ENCODE measurements around the gene RAI14.

Gene RAI14

DNA sequence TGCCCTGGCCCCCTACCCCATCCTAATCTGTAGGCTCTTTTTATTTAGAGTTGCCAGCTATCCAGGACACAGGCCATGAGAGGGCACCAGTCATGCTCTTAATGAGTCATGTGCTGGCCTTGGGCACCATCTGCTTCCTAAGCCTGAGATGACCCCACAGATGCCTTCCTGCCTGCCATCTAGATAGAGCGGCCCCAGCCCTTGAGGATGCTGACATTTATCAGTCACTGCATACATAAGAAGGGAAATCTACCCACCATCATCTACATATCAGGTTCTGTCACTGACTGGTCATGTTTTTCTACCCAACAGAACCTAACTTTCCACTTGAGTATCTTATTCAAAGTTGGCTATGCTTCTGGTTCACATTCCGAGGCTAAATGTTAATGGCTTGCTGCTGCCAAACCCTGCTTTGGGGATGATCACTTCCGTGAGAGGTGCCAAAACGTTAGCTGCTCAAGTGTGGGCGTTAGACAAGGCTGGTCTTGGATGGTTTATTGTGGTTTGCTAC lies 132.9 kb downstream of the RAI14 start:
- no peak for DNase-seq

DNA sequence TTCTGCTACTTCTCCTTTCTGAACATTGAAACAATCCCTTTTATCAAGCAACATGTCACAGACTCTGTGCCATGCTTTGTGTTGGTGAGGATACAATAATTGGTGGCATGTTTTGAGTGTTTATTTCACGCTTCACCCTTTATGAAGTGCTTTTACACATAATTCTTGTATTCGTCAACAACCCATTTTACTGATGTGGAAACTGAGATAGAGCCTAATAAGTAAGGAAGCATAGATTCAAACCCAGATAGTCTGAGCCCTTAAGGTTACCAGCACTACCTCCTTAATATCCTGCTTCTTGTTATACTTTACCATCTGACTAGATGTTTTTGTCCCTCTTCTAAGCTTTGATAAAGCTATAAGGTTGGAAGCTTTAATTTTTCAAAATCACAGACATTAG lies 133.5 kb downstream of the RAI14 start:
- Mint-ChIP-seq H3K36me3 (no peaks in the 10 kb centered on the region), H3K4me1 (no peaks in the 10 kb centered on the region), H3K27me3 (peaks cover 4% of the 10 kb centered on the region), H3K27ac (no peak overlapping the region), H3K9me3 (no peaks in the 10 kb centered on the region), H3K4me3 (no peak overlapping the region)
- DNase-seq, result no peak
- CTCF ChIA-PET, result no interaction called here

More for the DNA sequence above, 132.9 kb downstream of the RAI14 start:
- CTCF ChIA-PET, result no interaction called here
- H3K36me3 Mint-ChIP-seq, result no peaks in the 10 kb centered on the region
- no peaks in the 10 kb centered on the region for H3K9me3 Mint-ChIP-seq
- no peaks in the 10 kb centered on the region for H3K4me1 Mint-ChIP-seq
- H3K4me3 Mint-ChIP-seq, result no peak overlapping the region
- no peak overlapping the region for H3K27ac Mint-ChIP-seq
- H3K27me3 Mint-ChIP-seq, result peaks cover 4% of the 10 kb centered on the region

DNA sequence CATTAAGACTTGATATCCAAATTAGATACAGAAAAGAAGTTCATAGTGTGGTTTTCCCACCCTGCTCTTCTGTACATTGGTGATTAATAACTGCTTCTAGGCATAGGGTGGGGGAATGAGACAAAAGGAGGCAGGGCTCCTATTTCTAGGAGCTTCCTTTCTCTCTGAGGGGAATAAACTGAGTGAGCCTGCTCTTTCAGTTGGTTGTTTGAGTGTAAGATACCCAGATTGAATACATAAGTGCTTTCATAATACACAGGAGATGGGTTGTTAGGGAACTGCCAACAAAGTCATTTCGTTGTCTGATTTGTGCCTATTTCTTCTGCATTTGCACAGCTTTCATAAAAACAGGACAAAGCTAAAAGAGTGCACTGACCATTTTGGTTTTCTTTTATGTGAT lies 133.9 kb downstream of the RAI14 start:
- H3K27ac Mint-ChIP-seq, result no peak overlapping the region
- DNase-seq, result no peak
- H3K27me3 Mint-ChIP-seq, result peaks cover 4% of the 10 kb centered on the region
- no peaks in the 10 kb centered on the region for H3K36me3 Mint-ChIP-seq
- no peaks in the 10 kb centered on the region for H3K9me3 Mint-ChIP-seq
- no peak overlapping the region for H3K4me3 Mint-ChIP-seq
- no peaks in the 10 kb centered on the region for H3K4me1 Mint-ChIP-seq
- CTCF ChIA-PET, result no interaction called here

DNA sequence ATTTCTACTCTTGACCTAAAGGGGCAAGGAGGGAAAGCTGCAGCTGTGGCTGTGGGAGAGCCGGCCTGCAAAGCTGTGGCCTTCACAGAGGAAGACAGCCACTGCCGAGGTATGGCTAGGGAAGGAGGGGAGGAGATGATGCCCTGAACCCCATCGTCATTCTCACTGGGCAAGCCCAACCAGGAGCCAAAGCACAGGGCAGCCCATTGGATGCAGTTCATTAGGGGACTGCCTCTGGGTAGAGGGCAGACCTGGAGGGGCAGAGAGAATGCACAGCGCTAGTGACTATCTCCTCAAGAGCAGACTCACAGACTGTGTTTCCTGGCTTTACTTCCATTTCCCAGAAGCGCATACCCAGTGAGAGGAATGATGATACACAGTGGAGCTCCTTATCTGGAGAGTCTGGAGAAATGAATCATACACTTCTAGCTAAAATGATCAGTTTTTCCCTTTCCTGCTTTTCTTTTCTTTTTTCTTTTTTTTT lies 135.7 kb downstream of the RAI14 start:
- DNase-seq, result no peak
- Mint-ChIP-seq H3K4me3 (no peak overlapping the region), H3K27me3 (no peaks in the 10 kb centered on the region), H3K27ac (no peak overlapping the region), H3K36me3 (no peaks in the 10 kb centered on the region), H3K4me1 (no peaks in the 10 kb centered on the region), H3K9me3 (no peaks in the 10 kb centered on the region)
- CTCF ChIA-PET, result no interaction called here

DNA sequence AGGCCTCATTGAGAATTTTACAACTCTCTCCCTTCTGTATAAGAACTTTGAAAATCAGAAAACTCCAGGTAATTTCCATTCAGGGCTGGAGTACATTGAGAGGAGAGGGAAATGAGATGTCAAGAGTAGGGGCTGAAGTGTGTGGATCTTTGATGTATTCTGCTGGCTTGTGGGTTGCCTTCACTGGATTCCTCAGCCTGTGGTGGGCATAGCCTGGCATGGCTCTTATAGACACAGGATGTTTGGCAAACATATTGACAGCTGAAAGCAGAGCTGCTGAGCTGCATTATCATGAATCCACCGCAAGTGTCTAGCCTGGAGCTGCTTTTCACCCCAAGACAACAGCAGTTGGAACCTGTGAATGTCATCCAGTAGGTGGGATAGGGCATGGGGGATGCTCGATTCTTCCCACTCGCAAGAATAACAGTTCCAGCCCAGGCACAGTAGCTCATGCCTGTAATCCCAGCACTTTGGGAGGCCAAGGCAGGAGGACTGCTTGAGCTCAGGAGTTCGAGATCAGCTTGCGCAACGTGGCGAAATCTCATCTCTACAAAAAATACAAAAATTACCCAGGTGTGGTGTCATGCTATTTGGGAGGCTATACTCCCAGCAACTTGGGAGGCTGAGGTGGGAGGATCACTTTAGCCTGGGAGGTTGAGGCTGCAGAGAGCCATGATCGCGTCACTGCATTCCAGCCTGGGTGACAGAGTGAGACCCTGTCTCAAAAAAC lies 146.9 kb downstream of the RAI14 start:
- Mint-ChIP-seq H3K4me3 (no peak overlapping the region), H3K4me1 (no peaks in the 10 kb centered on the region), H3K9me3 (no peaks in the 10 kb centered on the region), H3K27ac (no peak overlapping the region), H3K27me3 (peaks cover 4% of the 10 kb centered on the region), H3K36me3 (no peaks in the 10 kb centered on the region)
- DNase-seq, result no peak
- CTCF ChIA-PET, result interaction anchor here (0.6 to 0.8 kb wide), 2 partner anchors 235 to 327 kb away, joined by 4 read pairs; no protein-coding TSS in a partner anchor

DNA sequence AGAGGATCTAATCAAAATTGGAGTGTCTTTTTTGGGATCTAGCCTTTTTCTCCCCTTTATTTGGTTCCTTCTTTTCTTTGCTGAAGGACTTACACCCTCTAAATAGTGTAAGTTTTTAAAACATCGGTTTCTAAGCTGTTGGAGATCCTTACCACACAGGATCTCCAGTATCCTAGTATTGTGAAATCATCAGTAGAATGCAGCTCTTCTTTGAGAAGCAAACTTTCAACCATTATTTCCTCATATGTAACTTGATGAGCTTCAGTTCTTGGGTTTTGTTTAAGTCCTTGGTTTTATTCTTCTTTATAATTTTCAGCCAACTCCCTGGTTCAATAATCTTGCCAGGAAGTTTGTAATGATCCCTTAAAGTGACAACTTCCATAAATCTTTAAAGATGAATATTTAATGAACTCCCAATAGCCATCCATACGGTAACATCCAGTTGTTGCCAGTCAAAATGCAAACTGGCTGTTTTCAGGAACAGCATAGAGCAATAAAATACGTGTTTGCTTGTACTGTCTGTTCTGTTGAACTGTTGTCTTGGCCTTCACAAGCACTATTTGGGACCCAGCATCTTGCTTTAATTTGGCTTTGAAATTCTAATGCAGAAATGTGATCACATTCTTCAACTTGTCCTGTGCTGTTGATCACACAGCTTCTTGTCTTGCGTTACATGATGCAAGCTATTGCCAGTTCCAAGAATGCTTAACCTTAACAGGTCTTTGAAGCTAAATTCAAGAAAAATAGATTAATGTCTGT lies 148.0 kb downstream of the RAI14 start:
- no peak for DNase-seq
- H3K9me3 Mint-ChIP-seq, result no peaks in the 10 kb centered on the region
- H3K27me3 Mint-ChIP-seq, result peaks cover 4% of the 10 kb centered on the region
- no peak overlapping the region for H3K4me3 Mint-ChIP-seq
- H3K4me1 Mint-ChIP-seq, result no peaks in the 10 kb centered on the region
- no peak overlapping the region for H3K27ac Mint-ChIP-seq
- CTCF ChIA-PET, result no interaction called here
- no peaks in the 10 kb centered on the region for H3K36me3 Mint-ChIP-seq

DNA sequence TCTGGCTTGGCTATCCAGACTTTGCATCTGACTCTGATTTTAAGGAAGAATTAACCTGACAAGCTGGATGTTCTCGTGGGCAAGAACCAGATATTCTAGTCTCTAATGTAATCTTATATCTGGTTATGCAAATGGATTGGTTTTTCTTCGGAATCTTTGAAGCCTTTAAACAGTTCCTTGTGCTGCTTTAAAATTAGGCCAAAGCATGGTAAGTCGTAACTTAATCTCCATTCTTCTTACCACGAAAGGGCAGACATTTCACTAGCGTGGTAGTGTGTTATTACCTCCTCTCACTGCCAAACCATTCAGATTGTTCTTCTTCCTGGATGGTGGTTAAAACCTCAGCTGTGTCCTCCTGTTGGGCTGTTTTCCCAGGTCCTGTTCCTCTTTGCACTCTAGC lies 148.8 kb downstream of the RAI14 start:
- H3K27ac Mint-ChIP-seq, result no peak overlapping the region
- CTCF ChIA-PET, result no interaction called here
- no peaks in the 10 kb centered on the region for H3K9me3 Mint-ChIP-seq

DNA sequence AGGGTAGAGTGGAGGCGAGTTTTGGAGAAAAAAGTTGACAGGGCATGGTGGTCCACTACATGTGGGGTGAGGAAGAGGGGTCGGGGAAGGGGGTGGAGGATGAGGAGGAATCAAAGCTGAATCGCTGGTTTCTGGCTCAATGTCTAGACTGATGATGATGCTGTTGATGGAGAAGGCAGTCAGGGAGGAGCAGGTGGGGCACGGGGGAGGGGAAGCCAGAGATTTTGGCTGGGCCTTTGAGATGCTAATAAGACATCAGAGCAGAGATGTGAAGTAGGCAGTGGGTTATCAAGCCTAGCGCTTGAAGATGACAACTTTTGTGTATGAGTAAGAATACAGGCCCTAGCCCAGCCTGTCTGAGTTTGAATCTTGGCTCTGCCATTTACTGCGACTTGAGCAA lies 150.4 kb downstream of the RAI14 start:
- CTCF ChIA-PET, result no interaction called here
- no peaks in the 10 kb centered on the region for H3K9me3 Mint-ChIP-seq
- no peak for DNase-seq

More for the DNA sequence above, 148.8 kb downstream of the RAI14 start:
- no peaks in the 10 kb centered on the region for H3K36me3 Mint-ChIP-seq
- no peak overlapping the region for H3K4me3 Mint-ChIP-seq
- peaks cover 4% of the 10 kb centered on the region for H3K27me3 Mint-ChIP-seq
- H3K4me1 Mint-ChIP-seq, result no peaks in the 10 kb centered on the region
- no peak for DNase-seq

DNA sequence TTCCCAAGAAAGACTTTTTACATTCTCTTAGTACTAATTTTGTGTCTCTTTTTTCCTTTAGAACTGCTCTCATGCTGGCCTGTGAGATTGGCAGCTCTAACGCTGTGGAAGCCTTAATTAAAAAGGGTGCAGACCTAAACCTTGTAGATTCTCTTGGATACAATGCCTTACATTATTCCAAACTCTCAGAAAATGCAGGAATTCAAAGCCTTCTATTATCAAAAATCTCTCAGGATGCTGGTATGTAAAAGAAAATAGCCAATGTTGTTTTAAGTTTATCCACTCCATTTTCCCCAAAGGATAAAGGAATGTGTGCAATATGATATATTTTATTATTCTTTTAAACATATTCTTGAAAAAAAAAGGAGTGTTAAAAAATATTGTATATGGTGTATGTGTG lies 155.6 kb downstream of the RAI14 start:
- no peak overlapping the region for H3K27ac Mint-ChIP-seq
- DNase-seq, result no peak
- CTCF ChIA-PET, result no interaction called here
- H3K36me3 Mint-ChIP-seq, result no peaks in the 10 kb centered on the region
- H3K9me3 Mint-ChIP-seq, result no peaks in the 10 kb centered on the region
- peaks cover 4% of the 10 kb centered on the region for H3K27me3 Mint-ChIP-seq
- no peak overlapping the region for H3K4me3 Mint-ChIP-seq
- H3K4me1 Mint-ChIP-seq, result no peaks in the 10 kb centered on the region

More for the DNA sequence above, 150.4 kb downstream of the RAI14 start:
- peaks cover 4% of the 10 kb centered on the region for H3K27me3 Mint-ChIP-seq
- H3K27ac Mint-ChIP-seq, result no peak overlapping the region
- H3K4me1 Mint-ChIP-seq, result no peaks in the 10 kb centered on the region
- H3K4me3 Mint-ChIP-seq, result no peak overlapping the region
- no peaks in the 10 kb centered on the region for H3K36me3 Mint-ChIP-seq

DNA sequence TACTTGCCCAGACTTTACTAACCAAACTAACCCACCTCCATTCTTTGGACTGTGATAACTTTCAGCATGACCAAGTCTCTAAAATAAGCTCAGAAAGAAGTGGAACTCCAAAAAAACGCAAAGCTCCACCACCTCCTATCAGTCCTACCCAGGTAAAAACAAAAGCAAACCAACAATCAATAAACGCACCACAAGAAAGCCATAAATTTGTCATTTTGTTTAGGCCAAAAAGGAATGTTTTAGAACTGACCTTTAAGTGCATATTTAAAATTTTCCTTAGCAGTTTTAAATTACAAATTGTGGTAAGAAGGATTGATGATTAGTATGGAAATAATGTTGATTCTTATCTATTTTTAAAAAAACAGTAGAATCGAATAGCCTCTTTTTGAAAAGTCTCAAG lies 157.4 kb downstream of the RAI14 start:
- H3K4me3 Mint-ChIP-seq, result no peak overlapping the region
- no peaks in the 10 kb centered on the region for H3K36me3 Mint-ChIP-seq
- CTCF ChIA-PET, result interaction anchor here (0.8 kb wide), 1 partner anchor 95 kb away, joined by 3 read pairs; no protein-coding TSS in a partner anchor

DNA sequence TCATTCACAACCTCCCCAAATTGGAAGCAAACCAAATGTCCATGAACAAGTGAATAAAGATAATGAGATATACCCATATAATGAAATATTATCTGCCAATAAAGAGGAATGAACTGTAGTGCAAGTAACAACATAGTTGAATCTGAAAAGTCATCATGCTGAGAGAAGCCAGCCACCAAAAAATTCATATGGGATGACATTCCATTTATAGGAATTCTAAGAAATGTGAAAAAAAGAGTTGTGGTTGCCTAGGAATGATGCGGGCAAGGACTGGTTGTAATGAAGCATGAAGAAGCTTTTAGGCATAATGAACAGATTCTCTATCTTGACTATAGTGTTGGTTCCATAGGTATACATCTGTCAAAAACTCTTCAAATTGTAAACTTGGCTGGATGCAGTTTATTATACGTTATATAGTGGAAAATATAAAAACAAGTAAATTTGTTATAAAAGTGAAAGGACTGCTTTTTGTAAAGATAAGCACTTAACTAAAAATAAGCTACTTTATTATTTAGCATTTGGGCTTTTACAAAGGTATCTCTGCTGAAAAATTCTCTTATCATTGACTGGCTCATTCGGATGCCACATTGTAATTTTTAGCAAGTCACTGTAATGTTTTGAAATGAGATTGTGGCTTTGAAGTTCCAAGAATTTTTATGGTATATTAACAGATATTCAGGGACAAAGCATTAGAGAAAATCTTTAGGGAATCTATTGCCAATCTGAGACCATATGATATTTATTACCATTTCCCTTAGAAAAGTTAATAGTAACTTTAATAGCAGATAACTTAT lies 161.6 kb downstream of the RAI14 start:
- Mint-ChIP-seq H3K27me3 (no peaks in the 10 kb centered on the region), H3K36me3 (no peaks in the 10 kb centered on the region), H3K4me1 (no peaks in the 10 kb centered on the region), H3K4me3 (no peak overlapping the region), H3K9me3 (no peaks in the 10 kb centered on the region), H3K27ac (no peak overlapping the region)
- DNase-seq, result no peak
- CTCF ChIA-PET, result interaction anchor here (0.7 kb wide), 1 partner anchor 57 kb away, joined by 3 read pairs; no protein-coding TSS in a partner anchor

More for the DNA sequence above, 157.4 kb downstream of the RAI14 start:
- no peaks in the 10 kb centered on the region for H3K27me3 Mint-ChIP-seq
- no peaks in the 10 kb centered on the region for H3K9me3 Mint-ChIP-seq
- no peaks in the 10 kb centered on the region for H3K4me1 Mint-ChIP-seq
- DNase-seq, result no peak
- H3K27ac Mint-ChIP-seq, result no peak overlapping the region

DNA sequence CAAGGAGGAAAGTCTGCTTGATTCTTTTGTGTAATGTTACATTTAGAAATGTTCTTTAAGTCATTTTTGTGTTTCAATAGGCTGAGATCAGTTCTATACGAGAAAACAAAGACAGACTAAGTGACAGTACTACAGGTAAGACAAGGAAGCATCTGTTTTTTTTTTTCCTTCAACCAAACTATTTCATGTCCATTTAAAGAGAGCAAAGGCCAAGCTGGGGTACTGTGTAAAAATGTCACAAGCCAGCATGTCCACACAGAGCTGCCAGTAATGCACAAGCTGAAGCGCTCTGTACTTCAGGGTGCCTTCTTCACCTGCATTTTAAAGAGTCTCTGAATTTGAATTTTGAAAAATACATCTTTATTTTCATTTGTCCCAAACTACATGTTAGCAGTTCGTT lies 162.6 kb downstream of the RAI14 start:
- H3K9me3 Mint-ChIP-seq, result no peaks in the 10 kb centered on the region
- no peak overlapping the region for H3K27ac Mint-ChIP-seq
- H3K36me3 Mint-ChIP-seq, result no peaks in the 10 kb centered on the region
- no peaks in the 10 kb centered on the region for H3K27me3 Mint-ChIP-seq
- CTCF ChIA-PET, result no interaction called here
- H3K4me1 Mint-ChIP-seq, result no peaks in the 10 kb centered on the region
- no peak for DNase-seq
- no peak overlapping the region for H3K4me3 Mint-ChIP-seq

DNA sequence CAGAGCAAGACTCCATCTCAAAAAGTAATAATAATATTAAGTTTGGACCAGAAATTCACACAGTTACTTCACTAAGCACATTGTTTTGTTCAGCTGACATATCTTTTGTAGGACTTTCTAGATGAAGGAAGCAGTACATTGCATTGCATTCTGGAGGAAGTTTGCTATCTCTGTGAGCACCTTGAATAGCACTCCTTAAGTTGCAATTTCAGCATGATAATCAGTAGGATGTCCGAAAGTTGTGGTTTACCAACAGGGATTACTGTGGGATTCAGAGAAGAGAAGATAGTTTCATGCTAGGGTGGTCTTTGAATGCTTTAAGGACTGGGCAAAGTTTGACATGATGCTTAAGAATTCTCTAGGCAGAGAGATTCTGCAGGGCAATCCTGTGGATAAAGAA lies 164.5 kb downstream of the RAI14 start:
- no peak for DNase-seq
- no peaks in the 10 kb centered on the region for H3K4me1 Mint-ChIP-seq
- CTCF ChIA-PET, result no interaction called here
- no peak overlapping the region for H3K27ac Mint-ChIP-seq
- no peak overlapping the region for H3K4me3 Mint-ChIP-seq
- no peaks in the 10 kb centered on the region for H3K9me3 Mint-ChIP-seq
- no peaks in the 10 kb centered on the region for H3K27me3 Mint-ChIP-seq
- no peaks in the 10 kb centered on the region for H3K36me3 Mint-ChIP-seq
